Measurements from ENCODE around the gene RNF19B.

Gene RNF19B

GRCh38 chr1:32895325-32896215 is 69.0 kb downstream of the RNF19B start:
- Histone ChIP-seq H3K36me3 (ENCODE audit: insufficient read depth, low read length) (no peaks in the 10 kb centered on the region), H2AFZ (ENCODE audit: low read length, unreplicated experiment) (no peak overlapping the region), H3K27ac (ENCODE audit: low read depth, low read length) (no peak overlapping the region), H3K79me2 (ENCODE audit: control insufficient read depth, insufficient read depth, low read length, unreplicated experiment) (no peaks in the 10 kb centered on the region), H3K4me1 (ENCODE audit: control insufficient read depth, insufficient read depth, low read length, unreplicated experiment) (no peaks in the 10 kb centered on the region), H3K27me3 (ENCODE audit: insufficient read depth, low read length) (peaks cover 10% of the 10 kb centered on the region; the same call in 1 of the 2 replicates), H3K4me3 (ENCODE audit: low read depth, low read length) (no peak overlapping the region)

- Histone ChIP-seq H3K27me3 (ENCODE audit: insufficient read depth, low read length) (peaks cover 11% of the 10 kb centered on the region; the same call in 1 of the 2 replicates), H3K79me2 (ENCODE audit: control insufficient read depth, insufficient read depth, low read length, unreplicated experiment) (no peaks in the 10 kb centered on the region), H2AFZ (ENCODE audit: low read length, unreplicated experiment) (no peak overlapping the region), H3K4me1 (ENCODE audit: control insufficient read depth, insufficient read depth, low read length, unreplicated experiment) (no peaks in the 10 kb centered on the region), H3K4me3 (ENCODE audit: low read depth, low read length) (no peak overlapping the region), H3K27ac (ENCODE audit: low read depth, low read length) (no peak overlapping the region), H3K36me3 (ENCODE audit: insufficient read depth, low read length) (no peaks in the 10 kb centered on the region)
Measured at GRCh38 chr1:32894681-32895080, 69.9 kb downstream of the RNF19B start.

- H2AFZ ChIP-seq (ENCODE audit: low read length, unreplicated experiment) = no peak overlapping the region
- H3K4me3 ChIP-seq (ENCODE audit: low read depth, low read length) = no peak overlapping the region
- H3K79me2 ChIP-seq (ENCODE audit: control insufficient read depth, insufficient read depth, low read length, unreplicated experiment) = no peaks in the 10 kb centered on the region
- H3K27me3 ChIP-seq (ENCODE audit: insufficient read depth, low read length) = peaks cover 15% of the 10 kb centered on the region
- H3K4me1 ChIP-seq (ENCODE audit: control insufficient read depth, insufficient read depth, low read length, unreplicated experiment) = no peaks in the 10 kb centered on the region
- H3K36me3 ChIP-seq (ENCODE audit: insufficient read depth, low read length) = no peaks in the 10 kb centered on the region
- H3K27ac ChIP-seq (ENCODE audit: low read depth, low read length) = no peak overlapping the region
Measured at GRCh38 chr1:32894019-32894600, 70.5 kb downstream of the RNF19B start.

- Histone ChIP-seq H3K36me3 (ENCODE audit: insufficient read depth, low read length) (no peaks in the 10 kb centered on the region), H3K27me3 (ENCODE audit: insufficient read depth, low read length) (peaks cover 19% of the 10 kb centered on the region), H3K4me1 (ENCODE audit: control insufficient read depth, insufficient read depth, low read length, unreplicated experiment) (no peaks in the 10 kb centered on the region), H3K27ac (ENCODE audit: low read depth, low read length) (no peak overlapping the region), H3K79me2 (ENCODE audit: control insufficient read depth, insufficient read depth, low read length, unreplicated experiment) (no peaks in the 10 kb centered on the region), H2AFZ (ENCODE audit: low read length, unreplicated experiment) (peak overlapping the region; percentile 75), H3K4me3 (ENCODE audit: low read depth, low read length) (peak overlapping the region; percentile 74)
Measured at GRCh38 chr1:32893198-32894018, 71.2 kb downstream of the RNF19B start.

- Histone ChIP-seq H3K4me3 (ENCODE audit: low read depth, low read length) (peak overlapping the region; percentile 74), H3K27me3 (ENCODE audit: insufficient read depth, low read length) (peaks cover 25% of the 10 kb centered on the region), H3K79me2 (ENCODE audit: control insufficient read depth, insufficient read depth, low read length, unreplicated experiment) (no peaks in the 10 kb centered on the region), H3K36me3 (ENCODE audit: insufficient read depth, low read length) (no peaks in the 10 kb centered on the region), H3K27ac (ENCODE audit: low read depth, low read length) (no peak overlapping the region), H3K4me1 (ENCODE audit: control insufficient read depth, insufficient read depth, low read length, unreplicated experiment) (no peaks in the 10 kb centered on the region), H2AFZ (ENCODE audit: low read length, unreplicated experiment) (peak overlapping the region; percentile 75)
Measured at GRCh38 chr1:32892368-32893197, 72.0 kb downstream of the RNF19B start.

GRCh38 chr1:32891630-32892029 is 73.0 kb downstream of the RNF19B start:
- Histone ChIP-seq H3K27me3 (ENCODE audit: insufficient read depth, low read length) (peaks cover 34% of the 10 kb centered on the region), H3K4me1 (ENCODE audit: control insufficient read depth, insufficient read depth, low read length, unreplicated experiment) (no peaks in the 10 kb centered on the region), H3K4me3 (ENCODE audit: low read depth, low read length) (no peak overlapping the region), H3K27ac (ENCODE audit: low read depth, low read length) (no peak overlapping the region), H3K79me2 (ENCODE audit: control insufficient read depth, insufficient read depth, low read length, unreplicated experiment) (no peaks in the 10 kb centered on the region), H3K36me3 (ENCODE audit: insufficient read depth, low read length) (no peaks in the 10 kb centered on the region), H2AFZ (ENCODE audit: low read length, unreplicated experiment) (no peak overlapping the region)

GRCh38 chr1:32891241-32891570 is 73.4 kb downstream of the RNF19B start:
- Histone ChIP-seq H3K4me1 (ENCODE audit: control insufficient read depth, insufficient read depth, low read length, unreplicated experiment) (no peaks in the 10 kb centered on the region), H3K27ac (ENCODE audit: low read depth, low read length) (no peak overlapping the region), H3K27me3 (ENCODE audit: insufficient read depth, low read length) (peaks cover 37% of the 10 kb centered on the region), H2AFZ (ENCODE audit: low read length, unreplicated experiment) (no peak overlapping the region), H3K4me3 (ENCODE audit: low read depth, low read length) (no peak overlapping the region), H3K36me3 (ENCODE audit: insufficient read depth, low read length) (no peaks in the 10 kb centered on the region), H3K79me2 (ENCODE audit: control insufficient read depth, insufficient read depth, low read length, unreplicated experiment) (no peaks in the 10 kb centered on the region)

- Histone ChIP-seq H2AFZ (ENCODE audit: low read length, unreplicated experiment) (no peak overlapping the region), H3K27me3 (ENCODE audit: insufficient read depth, low read length) (peaks cover 43% of the 10 kb centered on the region), H3K4me3 (ENCODE audit: low read depth, low read length) (no peak overlapping the region), H3K27ac (ENCODE audit: low read depth, low read length) (no peak overlapping the region), H3K79me2 (ENCODE audit: control insufficient read depth, insufficient read depth, low read length, unreplicated experiment) (no peaks in the 10 kb centered on the region), H3K4me1 (ENCODE audit: control insufficient read depth, insufficient read depth, low read length, unreplicated experiment) (no peaks in the 10 kb centered on the region), H3K36me3 (ENCODE audit: insufficient read depth, low read length) (no peaks in the 10 kb centered on the region)
Measured at GRCh38 chr1:32890516-32891240, 73.9 kb downstream of the RNF19B start.

- H3K36me3 ChIP-seq (ENCODE audit: insufficient read depth, low read length) = no peaks in the 10 kb centered on the region
- no peak overlapping the region for H2AFZ ChIP-seq (ENCODE audit: low read length, unreplicated experiment)
- no peaks in the 10 kb centered on the region for H3K79me2 ChIP-seq (ENCODE audit: control insufficient read depth, insufficient read depth, low read length, unreplicated experiment)
- H3K4me1 ChIP-seq (ENCODE audit: control insufficient read depth, insufficient read depth, low read length, unreplicated experiment) = no peaks in the 10 kb centered on the region
- H3K4me3 ChIP-seq (ENCODE audit: low read depth, low read length) = no peak overlapping the region
- no peak overlapping the region for H3K27ac ChIP-seq (ENCODE audit: low read depth, low read length)
- peaks cover 51% of the 10 kb centered on the region for H3K27me3 ChIP-seq (ENCODE audit: insufficient read depth, low read length)
Measured at GRCh38 chr1:32889731-32890278, 74.8 kb downstream of the RNF19B start.

Measured in ACC112 (cell line).